CD14-positive monocyte (primary cell): ENCODE data around the gene TUNAR. TPM values are rescaled to one million over a fixed set of nuclear protein-coding genes. Genes with fewer than 3 reads are reported as not detected.

ENCODE experiments used
- DNase-seq, 3 donors: peaks; one replicate each; pipeline ENCODE4 v3.0.0-alpha.2; 2011 to 2022
- H2AFZ ChIP-seq: 2 replicates; pipeline ENCODE4 v1.6.0; 2012; ENCODE audit warnings: mild to moderate bottlenecking, low read depth, low read length, inconsistent platforms; ENCODE audit not compliant: insufficient read depth, poor library complexity, severe bottlenecking
- H3K27ac ChIP-seq, 2 donors: 1 replicate in 1 of 2; 2 replicates in 1 of 2; pipeline ENCODE4 v1.5.1; 2012 to 2013; ENCODE audit warnings: low read length in 2 of 2, control low read depth in 1 of 2, inconsistent platforms in 1 of 2, low read depth in 1 of 2, mild to moderate bottlenecking in 1 of 2
- H3K27me3 ChIP-seq, 2 donors: one replicate each; pipeline versions ENCODE4 v1.6.0 to v1.6.1; 2011 to 2013; ENCODE audit warnings: low read length in 2 of 2; ENCODE audit not compliant: control insufficient read depth in 2 of 2, insufficient read depth in 2 of 2
- H3K36me3 ChIP-seq, 2 donors: replicated peaks in 1 of 2; 1 replicate in 1 of 2; 2 replicates in 1 of 2; pipeline versions ENCODE4 v1.5.1 to v1.6.1; 2012 to 2013; ENCODE audit warnings: low read length in 2 of 2, control low read depth in 1 of 2, inconsistent platforms in 1 of 2, mild to moderate bottlenecking in 1 of 2; ENCODE audit not compliant: insufficient read depth in 2 of 2, control insufficient read depth in 1 of 2
- H3K4me1 ChIP-seq, 2 donors: 1 replicate in 1 of 2; 2 replicates in 1 of 2; pipeline versions ENCODE4 v1.5.1 to v1.6.1; 2012 to 2013; ENCODE audit warnings: low read length in 2 of 2, control low read depth in 1 of 2, inconsistent platforms in 1 of 2, mild to moderate bottlenecking in 1 of 2, moderate library complexity in 1 of 2; ENCODE audit not compliant: insufficient read depth in 2 of 2, control insufficient read depth in 1 of 2
- H3K4me2 ChIP-seq: replicated peaks from 2 replicates; pipeline ENCODE3; 2012; ENCODE audit warnings: low read length, moderate library complexity, mild to moderate bottlenecking; ENCODE audit not compliant: poor library complexity, severe bottlenecking; ENCODE audit errors: extremely low read depth
- H3K4me3 ChIP-seq, 3 experiments: fragments of 200-600 bp in 1 of 3; sonication (generic) in 1 of 3; replicated peaks in 1 of 3; 1 replicate in 2 of 3; 2 replicates in 1 of 3; pipeline ENCODE4 v1.5.1; 2011 to 2013; ENCODE audit warnings: low read length in 3 of 3, mild to moderate bottlenecking in 3 of 3, control low read depth in 2 of 3, low read depth in 2 of 3, inconsistent platforms in 1 of 3, moderate library complexity in 1 of 3
- H3K79me2 ChIP-seq: 2 replicates; pipeline ENCODE4 v1.6.0; 2012; ENCODE audit warnings: mild to moderate bottlenecking, control low read depth, inconsistent platforms, low read length, moderate library complexity; ENCODE audit not compliant: insufficient read depth
- H3K9ac ChIP-seq: 2 replicates; pipeline ENCODE4 v1.6.0; 2017; ENCODE audit warnings: low read length, mild to moderate bottlenecking; ENCODE audit not compliant: insufficient read depth, poor library complexity, severe bottlenecking
- H3K9me3 ChIP-seq, 2 donors: replicated peaks in 1 of 2; 1 replicate in 1 of 2; 2 replicates in 1 of 2; pipeline versions ENCODE4 v1.5.1 to v1.6.1; 2012 to 2013; ENCODE audit warnings: low read length in 2 of 2, control low read depth in 1 of 2; ENCODE audit not compliant: control insufficient read depth in 1 of 2, insufficient read depth in 1 of 2
- H4K20me1 ChIP-seq: 2 replicates; pipeline ENCODE4 v1.6.0; 2012; ENCODE audit warnings: mild to moderate bottlenecking, low read length, control low read depth, moderate library complexity; ENCODE audit not compliant: insufficient read depth
- H3K27ac Mint-ChIP-seq, 7 donors: one replicate each; pipeline ENCODE4 v1.8.0; 2020; ENCODE audit warnings: mild to moderate bottlenecking in 7 of 7, mixed read lengths in 7 of 7, moderate library complexity in 6 of 7, inconsistent platforms in 2 of 7
- H3K27me3 Mint-ChIP-seq, 3 donors: one replicate each; pipeline ENCODE4 v1.8.0; 2021 to 2022; ENCODE audit warnings: low read depth in 3 of 3, mild to moderate bottlenecking in 3 of 3, mixed read lengths in 3 of 3, moderate library complexity in 3 of 3, inconsistent platforms in 1 of 3
- H3K36me3 Mint-ChIP-seq, 2 donors: one replicate each; pipeline ENCODE4 v1.8.0; 2020; ENCODE audit warnings: mixed read lengths in 2 of 2, inconsistent platforms in 1 of 2, mild to moderate bottlenecking in 1 of 2
- H3K4me1 Mint-ChIP-seq: one replicate; pipeline ENCODE4 v1.8.0; 2020; ENCODE audit warnings: mild to moderate bottlenecking, mixed read lengths
- H3K4me3 Mint-ChIP-seq, 2 donors: one replicate each; pipeline ENCODE4 v1.8.0; 2020; ENCODE audit warnings: mild to moderate bottlenecking in 2 of 2, mixed read lengths in 2 of 2, moderate library complexity in 1 of 2
- H3K9me3 Mint-ChIP-seq, 7 donors: one replicate each; pipeline ENCODE4 v1.8.0; 2020 to 2022; ENCODE audit warnings: mixed read lengths in 7 of 7, mild to moderate bottlenecking in 6 of 7, moderate library complexity in 6 of 7, inconsistent platforms in 2 of 7
- CTCF ChIP-seq: fragments of 200-600 bp; IDR thresholded peaks from one replicate; pipeline ENCODE4 v1.8.0; 2022; ENCODE audit warnings: antibody characterized with exemption, mild to moderate bottlenecking
- WGBS: methylation state at CpG from one replicate; pipeline ENCODE4 v1.1.5; 2013; ENCODE audit warnings: missing lambda C conversion rate; ENCODE audit not compliant: insufficient coverage; 5-methylcytosine and 5-hydroxymethylcytosine counted together
- intact Hi-C, 2 donors: fragments of 100-400 bp; cut with micrococcal nuclease; formaldehyde crosslinking; loops; one replicate each; pipeline versions ENCODE4 v1.15.0 to v1.15.1; 2023
- polyA plus RNA-seq, 3 donors: library from polyadenylated mRNA; depleted of rRNA in 1 of 3; unstranded in 2 of 3; stranded (reverse) in 1 of 3; fragments of 300-500 nt in 2 of 3; fragments of >200 nt in 1 of 3; fragmentation: Illumina TruSeq in 2 of 3; gene quantifications; 1 replicate in 2 of 3; 2 replicates in 1 of 3; pipeline ENCODE4 v1.2.3, GENCODE V29; 2012 to 2021

Gene TUNAR
- polyA plus RNA-seq, 3 donors: not detected

DNA sequence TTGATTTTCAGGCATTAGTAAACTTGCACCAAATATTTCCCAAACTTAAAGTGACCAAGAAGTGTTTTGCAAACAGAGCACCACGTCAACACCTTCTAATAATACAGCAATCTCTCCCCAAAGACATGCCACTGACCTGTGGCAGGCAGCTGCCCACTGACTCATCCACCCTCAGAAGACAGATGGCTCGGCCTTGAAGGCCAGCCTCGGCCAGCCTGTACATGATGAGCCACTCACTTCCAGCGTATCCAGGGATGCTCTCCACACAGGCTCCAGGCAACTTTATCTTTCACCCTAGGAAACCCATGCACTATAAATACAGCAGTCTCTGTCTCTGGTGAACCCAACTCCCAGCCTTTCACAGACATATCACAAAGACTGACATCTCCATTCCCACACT lies 62.7 kb downstream of the TUNAR start:
- Mint-ChIP-seq H3K27ac (no peak overlapping the region), H3K27me3 (no peaks in the 10 kb centered on the region), H3K4me3 (no peak overlapping the region), H3K4me1 (no peaks in the 10 kb centered on the region), H3K36me3 (no peaks in the 10 kb centered on the region), H3K9me3 (peaks cover 2 to 23% (median 10%) of the 10 kb centered on the region in 7 donors)
- peaks cover 8 to 10% of the 10 kb centered on the region in 2 donors for H3K9me3 ChIP-seq
- intact Hi-C loops: no loop called here
- H3K36me3 ChIP-seq: no peaks in the 10 kb centered on the region
- DNase-seq: no peak
- no peak overlapping the region for H3K27ac ChIP-seq
- no peaks in the 10 kb centered on the region for H3K27me3 ChIP-seq
- 100% methylated on average over 4 of the region's 4 CpGs for WGBS
- H3K4me1 ChIP-seq: no peaks in the 10 kb centered on the region
- H3K9ac ChIP-seq: no peak overlapping the region
- no peak overlapping the region for H2AFZ ChIP-seq
- H3K79me2 ChIP-seq: no peaks in the 10 kb centered on the region
- TF ChIP-seq CTCF: no peak
- no peak overlapping the region for H3K4me3 ChIP-seq
- H4K20me1 ChIP-seq: no peaks in the 10 kb centered on the region
- H3K4me2 ChIP-seq: no peak overlapping the region

- no peak for DNase-seq
- H3K36me3 Mint-ChIP-seq: no peaks in the 10 kb centered on the region
- no peaks in the 10 kb centered on the region for H3K4me1 Mint-ChIP-seq
- Histone ChIP-seq H4K20me1 (no peaks in the 10 kb centered on the region), H3K27ac (no peak overlapping the region), H3K4me2 (no peak overlapping the region), H3K36me3 (no peaks in the 10 kb centered on the region), H3K4me1 (no peaks in the 10 kb centered on the region), H3K27me3 (no peaks in the 10 kb centered on the region), H3K4me3 (no peak overlapping the region), H3K9me3 (peaks cover 8 to 10% of the 10 kb centered on the region in 2 donors), H3K9ac (no peak overlapping the region), H2AFZ (no peak overlapping the region), H3K79me2 (no peaks in the 10 kb centered on the region)
- H3K27me3 Mint-ChIP-seq: peaks cover 0 to 1% (median 0%) of the 10 kb centered on the region in 3 donors
- H3K9me3 Mint-ChIP-seq: peaks cover 2 to 25% (median 9%) of the 10 kb centered on the region in 7 donors
- WGBS: 33% methylated on average over 1 of the region's 2 CpGs
- no peak overlapping the region for H3K4me3 Mint-ChIP-seq
- H3K27ac Mint-ChIP-seq: no peak overlapping the region
- TF ChIP-seq CTCF: no peak
- intact Hi-C loops: no loop called here
These were observed 65.3 kb downstream of the TUNAR start for GRCh38 chr14:95941897-95942296.
